ENCODE measurements around the gene ZMYM3.
A peak's percentile ranks its signal among the peaks of the same experiment; 100 is the strongest.
"Not testable (repeated sequence)": the region's sequence is repeated elsewhere in the genome, so short reads cannot be mapped to it uniquely, and the experiment has no call there.

ZMYM3 gene

DNA sequence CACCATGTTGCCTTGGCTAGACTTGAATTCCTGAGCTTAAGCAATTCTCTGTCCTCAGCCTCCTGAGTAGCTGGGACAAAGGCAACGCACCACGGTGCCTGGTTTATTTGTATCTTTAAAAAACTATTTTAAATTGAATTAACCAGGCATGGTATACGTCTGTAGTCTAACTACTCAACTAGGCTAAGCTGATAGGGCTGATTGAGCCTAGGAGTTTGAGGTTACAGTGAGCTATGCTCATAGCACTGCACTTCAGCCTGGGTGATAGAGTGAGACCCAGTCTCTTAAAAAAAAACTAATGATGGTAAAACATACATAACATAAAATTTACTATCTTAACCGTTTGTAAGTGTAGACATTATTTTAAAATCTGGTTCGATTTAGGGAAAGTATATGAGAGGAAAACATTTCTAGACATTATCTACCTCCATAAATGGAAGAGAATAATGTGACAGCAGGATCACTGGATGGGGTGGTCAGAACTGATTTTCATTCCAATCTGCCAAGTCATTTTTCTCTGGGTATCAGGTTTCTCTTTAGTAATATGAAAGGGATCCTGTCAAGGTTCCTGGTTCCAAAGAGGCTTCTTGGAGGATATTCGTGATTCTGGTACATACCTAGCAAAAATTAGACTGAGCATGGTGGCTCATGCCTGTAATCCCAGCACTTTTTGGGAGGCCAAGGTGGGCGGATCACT, 38.9 kb upstream of the ZMYM3 start:
- TF ChIP-seq, protein P1, sequence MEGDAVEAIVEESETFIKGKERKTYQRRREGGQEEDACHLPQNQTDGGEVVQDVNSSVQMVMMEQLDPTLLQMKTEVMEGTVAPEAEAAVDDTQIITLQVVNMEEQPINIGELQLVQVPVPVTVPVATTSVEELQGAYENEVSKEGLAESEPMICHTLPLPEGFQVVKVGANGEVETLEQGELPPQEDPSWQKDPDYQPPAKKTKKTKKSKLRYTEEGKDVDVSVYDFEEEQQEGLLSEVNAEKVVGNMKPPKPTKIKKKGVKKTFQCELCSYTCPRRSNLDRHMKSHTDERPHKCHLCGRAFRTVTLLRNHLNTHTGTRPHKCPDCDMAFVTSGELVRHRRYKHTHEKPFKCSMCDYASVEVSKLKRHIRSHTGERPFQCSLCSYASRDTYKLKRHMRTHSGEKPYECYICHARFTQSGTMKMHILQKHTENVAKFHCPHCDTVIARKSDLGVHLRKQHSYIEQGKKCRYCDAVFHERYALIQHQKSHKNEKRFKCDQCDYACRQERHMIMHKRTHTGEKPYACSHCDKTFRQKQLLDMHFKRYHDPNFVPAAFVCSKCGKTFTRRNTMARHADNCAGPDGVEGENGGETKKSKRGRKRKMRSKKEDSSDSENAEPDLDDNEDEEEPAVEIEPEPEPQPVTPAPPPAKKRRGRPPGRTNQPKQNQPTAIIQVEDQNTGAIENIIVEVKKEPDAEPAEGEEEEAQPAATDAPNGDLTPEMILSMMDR (IDR thresholded peaks at IDR 0.05; ENCODE audit: control insufficient read depth, insufficient read depth, low read depth, low read length, missing control alignments) = no peak
- H3K4me3 ChIP-seq (ENCODE audit: control insufficient read depth, low read depth, low read length) = no peak overlapping the region
- no peak for DNase-seq (ENCODE audit: low read depth)

DNA sequence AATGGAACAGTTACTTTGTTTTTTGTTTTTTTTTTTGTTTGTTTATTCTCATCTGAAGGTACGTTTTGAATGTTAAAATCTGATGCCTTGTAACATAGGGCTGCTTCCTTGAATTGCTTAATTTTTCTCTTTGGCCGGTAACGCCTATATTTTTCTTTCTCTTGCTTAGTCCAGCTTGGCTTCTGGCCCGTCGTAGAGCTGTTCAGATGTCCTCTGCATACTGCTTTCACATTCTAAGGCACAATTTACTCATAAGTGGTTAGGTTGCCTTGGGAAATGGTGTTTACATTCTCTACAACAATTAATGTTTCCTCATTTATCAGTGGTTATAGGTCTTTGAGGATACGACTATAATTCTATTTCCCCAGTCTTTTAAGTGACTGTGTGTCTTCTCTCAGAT, 37.4 kb upstream of the ZMYM3 start:
- no peak for DNase-seq (ENCODE audit: low read depth)
- no peak overlapping the region for H3K4me3 ChIP-seq (ENCODE audit: control insufficient read depth, low read depth, low read length)
- TF ChIP-seq, protein P1 (IDR thresholded peaks at IDR 0.05; ENCODE audit: control insufficient read depth, insufficient read depth, low read depth, low read length, missing control alignments) = no peak

DNA sequence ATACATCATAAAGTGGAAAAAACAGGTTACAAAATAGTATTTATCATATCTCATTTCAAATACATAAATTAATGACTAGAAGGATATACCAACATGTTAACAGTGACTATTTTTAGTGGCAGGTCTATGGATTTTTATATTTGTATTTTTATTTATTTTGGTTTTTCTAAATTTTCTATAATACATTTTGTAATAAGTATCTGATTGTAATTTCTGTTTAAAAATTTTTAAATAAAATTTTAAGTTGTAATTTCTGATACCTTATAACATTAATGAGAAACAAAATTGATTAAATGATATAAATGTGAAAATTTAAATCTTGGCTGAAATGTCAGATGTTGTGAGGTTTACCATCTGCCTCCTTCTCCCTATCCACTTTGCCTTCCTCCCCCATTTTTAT, 32.0 kb upstream of the ZMYM3 start:
- H3K4me3 ChIP-seq (ENCODE audit: control insufficient read depth, low read depth, low read length) = no peak overlapping the region
- DNase-seq (ENCODE audit: low read depth) = no peak
- TF ChIP-seq, protein P1 (IDR thresholded peaks at IDR 0.05; ENCODE audit: control insufficient read depth, insufficient read depth, low read depth, low read length, missing control alignments) = no peak

DNA sequence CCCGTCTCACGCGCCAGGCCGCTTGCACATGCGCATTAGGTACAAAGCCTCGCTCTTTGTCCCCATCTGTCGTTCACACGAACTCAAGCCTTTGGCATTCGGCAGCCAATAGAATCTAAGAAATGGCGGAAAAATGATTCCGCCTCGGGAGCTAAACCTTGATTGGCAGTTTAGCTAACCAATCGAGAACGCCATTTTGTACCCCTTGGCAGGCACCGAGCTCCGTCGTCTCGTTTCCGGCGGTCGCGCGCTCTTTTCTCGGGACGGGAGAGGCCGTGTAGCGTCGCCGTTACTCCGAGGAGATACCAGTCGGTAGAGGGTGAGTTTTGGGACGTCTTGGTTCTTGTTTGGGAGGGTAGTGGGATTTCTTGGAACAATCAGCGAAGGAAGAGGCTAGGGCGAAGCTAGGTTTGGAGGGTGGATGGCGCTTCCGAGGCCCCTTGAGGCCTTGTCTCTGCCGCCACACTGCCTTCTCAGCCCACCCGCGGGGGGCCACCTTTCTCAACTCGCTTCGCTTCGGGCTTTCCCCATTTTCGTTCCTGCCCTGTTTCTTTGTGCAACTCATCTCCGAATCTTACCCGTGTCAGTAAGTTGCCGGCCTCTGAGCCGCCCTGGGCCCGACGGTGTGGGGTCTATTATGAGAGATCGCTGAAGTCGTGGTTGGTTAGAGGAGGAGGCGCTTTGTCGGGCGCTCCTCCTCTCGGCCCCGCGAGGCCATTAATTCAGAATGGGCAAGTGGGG, 29.6 kb upstream of the ZMYM3 start, which contains the start of gene NONO:
Gene NONO, plus strand, starts transcription at position 233 of the 741 bp plus-strand sequence. CDS start 7,003 bp downstream, outside the sequence.
- DNase-seq (ENCODE audit: low read depth) = peak; percentile 97
- peak within 1 kb of the TSS; percentile 67 for H3K4me3 ChIP-seq (ENCODE audit: control insufficient read depth, low read depth, low read length)
- TF ChIP-seq, protein P1 (IDR thresholded peaks at IDR 0.05; ENCODE audit: control insufficient read depth, insufficient read depth, low read depth, low read length, missing control alignments) = no peak

DNA sequence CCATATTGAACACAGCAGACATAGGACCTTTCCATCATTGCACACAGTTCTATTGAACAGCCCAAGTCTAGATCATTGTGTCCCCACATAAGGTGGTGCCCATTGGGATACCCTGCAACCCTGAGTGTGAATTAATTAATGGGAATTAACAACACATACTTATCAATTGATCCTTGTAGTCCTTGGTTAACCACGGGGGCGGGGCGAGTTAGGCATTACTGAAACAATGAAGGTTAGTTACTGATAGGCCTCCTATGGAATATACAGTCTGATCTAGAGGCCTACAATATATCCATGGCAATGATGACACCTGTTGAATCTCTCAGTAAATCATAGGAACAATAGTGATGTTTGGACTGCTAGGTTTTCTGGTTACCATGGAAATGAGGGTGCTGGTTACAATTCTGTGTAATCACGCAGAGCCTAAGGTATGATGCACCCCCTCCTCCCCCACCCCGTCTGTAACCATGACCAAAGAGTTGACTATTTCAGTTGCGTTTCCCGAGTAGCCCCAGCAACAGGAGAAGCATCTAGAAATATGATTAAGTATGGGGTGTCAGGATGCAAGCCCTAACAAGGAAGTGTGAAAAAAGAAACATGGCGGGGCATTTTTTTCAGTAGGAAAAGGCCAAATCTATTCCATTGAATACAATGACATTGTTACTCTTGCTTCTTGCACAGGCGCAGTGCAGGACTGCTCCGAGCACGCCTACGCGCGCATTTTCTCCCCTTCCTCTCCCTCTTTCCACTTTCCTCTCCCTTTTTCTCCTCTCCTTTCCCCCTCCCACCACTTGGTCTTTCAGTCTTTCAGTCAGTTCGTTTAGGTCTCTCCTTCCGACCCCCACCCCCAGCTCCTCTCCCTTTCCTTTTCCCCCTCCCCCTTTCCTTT, 28.8 kb upstream of the ZMYM3 start:
- H3K4me3 ChIP-seq (ENCODE audit: control insufficient read depth, low read depth, low read length) = peak overlapping the region; percentile 45
- TF ChIP-seq, protein P1 (IDR thresholded peaks at IDR 0.05; ENCODE audit: control insufficient read depth, insufficient read depth, low read depth, low read length, missing control alignments) = no peak
- DNase-seq (ENCODE audit: low read depth) = no peak

DNA sequence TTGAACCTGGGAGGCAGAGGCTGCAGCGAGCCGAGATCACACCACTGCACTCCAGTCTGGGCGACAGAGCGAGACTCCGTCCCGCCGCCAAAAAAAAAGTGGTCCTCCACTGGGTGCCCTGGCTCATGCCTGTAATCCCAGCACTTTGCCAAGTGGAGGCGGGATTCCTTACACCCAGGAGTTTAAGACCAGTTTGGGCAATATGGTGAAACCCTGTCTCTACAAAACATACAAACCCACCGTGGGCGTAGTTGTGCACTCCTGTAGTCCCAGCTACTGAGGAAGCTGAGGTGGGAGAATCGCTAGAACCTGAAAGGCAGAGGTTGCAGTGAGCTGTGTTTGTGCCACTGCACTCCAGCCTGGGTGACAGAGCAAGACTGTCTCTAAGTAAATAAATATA, 27.4 kb upstream of the ZMYM3 start:
- H3K4me3 ChIP-seq (ENCODE audit: control insufficient read depth, low read depth, low read length); DNase-seq (ENCODE audit: low read depth): not testable (repeated sequence)

DNA sequence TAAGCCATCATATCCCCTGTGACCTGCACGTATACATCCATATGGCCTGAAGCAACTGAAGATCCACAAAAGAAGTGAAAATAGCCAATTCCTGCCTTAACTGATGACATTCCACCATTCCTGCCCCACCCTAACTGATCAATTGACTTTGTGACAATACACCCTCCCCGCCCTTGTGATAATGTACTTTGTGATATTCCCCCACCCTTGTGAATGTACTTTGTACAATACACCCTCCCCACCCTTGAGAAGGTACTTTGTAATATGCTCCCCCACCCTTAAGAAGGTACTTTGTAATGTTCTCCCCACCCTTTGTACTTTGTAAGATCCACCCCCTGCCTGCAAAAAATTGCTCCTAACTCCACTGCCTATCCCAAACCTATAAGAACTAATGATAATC, 18.4 kb upstream of the ZMYM3 start:
- H3K4me3 ChIP-seq (ENCODE audit: control insufficient read depth, low read depth, low read length); DNase-seq (ENCODE audit: low read depth): not testable (repeated sequence)

All from AG09309 (cell line).